ENCODE data around the gene HSPB9. TPM values are rescaled to one million over a fixed set of nuclear protein-coding genes. Genes with fewer than 3 reads are reported as not detected.
A peak's percentile ranks its signal among the peaks of the same experiment; 100 is the strongest.

Gene HSPB9
- polyA plus RNA-seq, 1 donor from 2014 or later: not detected

DNA sequence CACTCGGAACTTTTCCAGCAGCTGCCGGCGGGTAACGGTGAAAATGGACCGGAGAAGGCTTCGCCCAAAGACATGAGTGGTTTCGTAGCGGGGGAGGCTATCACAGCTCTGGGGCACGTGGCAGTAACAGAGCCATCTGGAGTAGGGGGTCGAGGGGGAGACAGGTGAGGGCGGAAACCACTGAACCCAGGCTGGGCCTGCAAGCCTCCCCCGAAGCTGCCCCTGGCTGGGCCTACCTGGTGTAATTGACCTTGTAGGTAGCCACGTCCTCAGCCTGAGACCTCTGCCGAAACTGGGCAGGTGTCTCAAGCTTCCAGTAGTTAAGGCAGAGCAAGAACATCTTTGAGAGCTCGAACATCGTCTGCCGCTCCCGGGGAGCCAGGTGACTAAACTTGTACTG, 3.3 kb upstream of the HSPB9 start:
- Histone ChIP-seq H3K79me2 (replicated peaks; ENCODE audit: insufficient read depth, low read length) (no peaks in the 10 kb centered on the region), H4K20me1 (ENCODE audit: insufficient read depth) (no peaks in the 10 kb centered on the region), H3K36me3 (ENCODE audit: insufficient read depth, low read length) (no peaks in the 10 kb centered on the region), H3K4me3 (ENCODE audit: low read length) (no peak overlapping the region), H2AFZ (ENCODE audit: low read depth, low read length) (no peak overlapping the region), H3K27ac (ENCODE audit: low read length) (no peak overlapping the region), H3K27me3 (ENCODE audit: insufficient read depth, low read depth, low read length) (no peaks in the 10 kb centered on the region), H3K9ac (ENCODE audit: low read length) (no peak overlapping the region), H3F3A (ENCODE audit: insufficient read depth, low read length, poor library complexity, severe bottlenecking) (no peaks in the 10 kb centered on the region), H3K9me2 (ENCODE audit: insufficient read depth, low read length) (no peaks in the 10 kb centered on the region), H3K9me3 (ENCODE audit: low read length) (no peaks in the 10 kb centered on the region), H3K4me2 (ENCODE audit: low read length) (no peak overlapping the region)
- no peak for TF ChIP-seq TAF1 (IDR thresholded peaks at IDR 0.05; ENCODE audit: low read depth)
- TF ChIP-seq, protein P1, sequence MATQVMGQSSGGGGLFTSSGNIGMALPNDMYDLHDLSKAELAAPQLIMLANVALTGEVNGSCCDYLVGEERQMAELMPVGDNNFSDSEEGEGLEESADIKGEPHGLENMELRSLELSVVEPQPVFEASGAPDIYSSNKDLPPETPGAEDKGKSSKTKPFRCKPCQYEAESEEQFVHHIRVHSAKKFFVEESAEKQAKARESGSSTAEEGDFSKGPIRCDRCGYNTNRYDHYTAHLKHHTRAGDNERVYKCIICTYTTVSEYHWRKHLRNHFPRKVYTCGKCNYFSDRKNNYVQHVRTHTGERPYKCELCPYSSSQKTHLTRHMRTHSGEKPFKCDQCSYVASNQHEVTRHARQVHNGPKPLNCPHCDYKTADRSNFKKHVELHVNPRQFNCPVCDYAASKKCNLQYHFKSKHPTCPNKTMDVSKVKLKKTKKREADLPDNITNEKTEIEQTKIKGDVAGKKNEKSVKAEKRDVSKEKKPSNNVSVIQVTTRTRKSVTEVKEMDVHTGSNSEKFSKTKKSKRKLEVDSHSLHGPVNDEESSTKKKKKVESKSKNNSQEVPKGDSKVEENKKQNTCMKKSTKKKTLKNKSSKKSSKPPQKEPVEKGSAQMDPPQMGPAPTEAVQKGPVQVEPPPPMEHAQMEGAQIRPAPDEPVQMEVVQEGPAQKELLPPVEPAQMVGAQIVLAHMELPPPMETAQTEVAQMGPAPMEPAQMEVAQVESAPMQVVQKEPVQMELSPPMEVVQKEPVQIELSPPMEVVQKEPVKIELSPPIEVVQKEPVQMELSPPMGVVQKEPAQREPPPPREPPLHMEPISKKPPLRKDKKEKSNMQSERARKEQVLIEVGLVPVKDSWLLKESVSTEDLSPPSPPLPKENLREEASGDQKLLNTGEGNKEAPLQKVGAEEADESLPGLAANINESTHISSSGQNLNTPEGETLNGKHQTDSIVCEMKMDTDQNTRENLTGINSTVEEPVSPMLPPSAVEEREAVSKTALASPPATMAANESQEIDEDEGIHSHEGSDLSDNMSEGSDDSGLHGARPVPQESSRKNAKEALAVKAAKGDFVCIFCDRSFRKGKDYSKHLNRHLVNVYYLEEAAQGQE (IDR thresholded peaks at IDR 0.05; ENCODE audit: borderline replicate concordance): no peak

GRCh38 chr17:42120161-42120769, 2.3 kb upstream of the HSPB9 start:
- no peaks in the 10 kb centered on the region for H3K79me2 ChIP-seq (replicated peaks; ENCODE audit: insufficient read depth, low read length)
- H4K20me1 ChIP-seq (ENCODE audit: insufficient read depth): no peaks in the 10 kb centered on the region
- H2AFZ ChIP-seq (ENCODE audit: low read depth, low read length): no peak overlapping the region
- H3K9ac ChIP-seq (ENCODE audit: low read length): peak overlapping the region; percentile 68
- H3K27ac ChIP-seq (ENCODE audit: low read length): no peak overlapping the region
- TF ChIP-seq, protein P2, sequence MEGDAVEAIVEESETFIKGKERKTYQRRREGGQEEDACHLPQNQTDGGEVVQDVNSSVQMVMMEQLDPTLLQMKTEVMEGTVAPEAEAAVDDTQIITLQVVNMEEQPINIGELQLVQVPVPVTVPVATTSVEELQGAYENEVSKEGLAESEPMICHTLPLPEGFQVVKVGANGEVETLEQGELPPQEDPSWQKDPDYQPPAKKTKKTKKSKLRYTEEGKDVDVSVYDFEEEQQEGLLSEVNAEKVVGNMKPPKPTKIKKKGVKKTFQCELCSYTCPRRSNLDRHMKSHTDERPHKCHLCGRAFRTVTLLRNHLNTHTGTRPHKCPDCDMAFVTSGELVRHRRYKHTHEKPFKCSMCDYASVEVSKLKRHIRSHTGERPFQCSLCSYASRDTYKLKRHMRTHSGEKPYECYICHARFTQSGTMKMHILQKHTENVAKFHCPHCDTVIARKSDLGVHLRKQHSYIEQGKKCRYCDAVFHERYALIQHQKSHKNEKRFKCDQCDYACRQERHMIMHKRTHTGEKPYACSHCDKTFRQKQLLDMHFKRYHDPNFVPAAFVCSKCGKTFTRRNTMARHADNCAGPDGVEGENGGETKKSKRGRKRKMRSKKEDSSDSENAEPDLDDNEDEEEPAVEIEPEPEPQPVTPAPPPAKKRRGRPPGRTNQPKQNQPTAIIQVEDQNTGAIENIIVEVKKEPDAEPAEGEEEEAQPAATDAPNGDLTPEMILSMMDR (IDR thresholded peaks at IDR 0.05; ENCODE audit: poor library complexity, severe bottlenecking): no peak
- no peak for TF ChIP-seq POLR2AphosphoS5 (IDR thresholded peaks at IDR 0.05)
- TF ChIP-seq SMC3 (conservative IDR thresholded peaks at IDR 0.05; ENCODE audit: poor library complexity): no peak
- no peak for TF ChIP-seq TAF1 (IDR thresholded peaks at IDR 0.05; ENCODE audit: low read depth)
- TF ChIP-seq EZH2 (IDR thresholded peaks at IDR 0.05; ENCODE audit: borderline replicate concordance, insufficient read depth, low read length, poor library complexity, severe bottlenecking): no peak
- TF ChIP-seq, protein P1 (IDR thresholded peaks at IDR 0.05; ENCODE audit: borderline replicate concordance): no peak
- no peak for TF ChIP-seq MXI1 (conservative IDR thresholded peaks at IDR 0.05; ENCODE audit: poor library complexity, severe bottlenecking)
- no peak for TF ChIP-seq EP300 (conservative IDR thresholded peaks at IDR 0.05; ENCODE audit: poor library complexity, severe bottlenecking)
- no peak for TF ChIP-seq RAD21 (conservative IDR thresholded peaks at IDR 0.05)
- H3K4me2 ChIP-seq (ENCODE audit: low read length): peak overlapping the region; percentile 59
- peak overlapping the region; percentile 88 for H3K4me3 ChIP-seq (ENCODE audit: low read length)
- no peaks in the 10 kb centered on the region for H3K27me3 ChIP-seq (ENCODE audit: insufficient read depth, low read depth, low read length)
- H3K36me3 ChIP-seq (ENCODE audit: insufficient read depth, low read length): no peaks in the 10 kb centered on the region
- H3K9me3 ChIP-seq (ENCODE audit: low read length): no peaks in the 10 kb centered on the region
- no peaks in the 10 kb centered on the region for H3K9me2 ChIP-seq (ENCODE audit: insufficient read depth, low read length)
- H3F3A ChIP-seq (ENCODE audit: insufficient read depth, low read length, poor library complexity, severe bottlenecking): no peaks in the 10 kb centered on the region

Data from neural cell (in vitro differentiated cells).